ENCODE measurements around the gene ATP10A. TPM values are rescaled to one million over a fixed set of nuclear protein-coding genes. Genes with fewer than 3 reads are reported as not detected.

ATP10A gene
- total RNA-seq, 1 experiment from 2014 or later = 3.9 TPM

GRCh38 chr15:25633862-25634261 is 229.3 kb downstream of the ATP10A start:
- Histone ChIP-seq H3K4me2 (ENCODE audit: insufficient read depth, insufficient read length, low read length) (no peak overlapping the region), H4K20me1 (ENCODE audit: control insufficient read depth, insufficient read depth, insufficient read length) (no peaks in the 10 kb centered on the region), H2BK12ac (ENCODE audit: insufficient read length, low read depth, low read length) (no peak overlapping the region), H2BK120ac (ENCODE audit: low read depth, low read length, poor library complexity, severe bottlenecking) (no peak overlapping the region), H4K8ac (replicated peaks; ENCODE audit: insufficient read length, low read depth, low read length) (no peak overlapping the region), H3K79me2 (ENCODE audit: insufficient read depth, low read length) (no peaks in the 10 kb centered on the region), H3K4ac (ENCODE audit: low read depth, low read length) (no peak overlapping the region), H3K23ac (ENCODE audit: insufficient read length, low read depth, low read length) (no peak overlapping the region), H3K14ac (ENCODE audit: insufficient read depth, low read length) (no peak overlapping the region), H3K23me2 (ENCODE audit: insufficient read length, low read depth, low read length, poor library complexity, severe bottlenecking) (no peaks in the 10 kb centered on the region), H3K79me1 (ENCODE audit: insufficient read depth, low read depth, low read length, poor library complexity, severe bottlenecking) (no peaks in the 10 kb centered on the region), H2BK5ac (ENCODE audit: insufficient read length, low read length) (no peak overlapping the region), H3K27me3 (ENCODE audit: insufficient read depth, low read length) (peaks cover 7% of the 10 kb centered on the region; the same call in 1 of the 2 replicates), H4K91ac (ENCODE audit: insufficient read length, low read depth, low read length) (no peak overlapping the region), H3K18ac (ENCODE audit: insufficient read length, low read depth, low read length) (no peak overlapping the region), H4K5ac (ENCODE audit: insufficient read length, low read depth, low read length) (no peak overlapping the region), H3K56ac (ENCODE audit: insufficient read length, low read depth, low read length) (no peak overlapping the region), H2BK20ac (ENCODE audit: low read depth, low read length, poor library complexity, severe bottlenecking) (no peak overlapping the region), H2BK15ac (ENCODE audit: low read depth, low read length) (no peak overlapping the region), H3K9ac (ENCODE audit: extremely low read depth, insufficient read length, low read length) (no peak overlapping the region), H3T11ph (ENCODE audit: low read length) (no peak overlapping the region), H2AK5ac (ENCODE audit: insufficient read length, low read length) (no peak overlapping the region), H3K4me1 (ENCODE audit: insufficient read depth, low read length) (no peaks in the 10 kb centered on the region; the same call in 1 of the 2 replicates), H2AFZ (ENCODE audit: low read length) (no peak overlapping the region), H3K9me3 (ENCODE audit: control insufficient read depth, low read depth, low read length) (no peaks in the 10 kb centered on the region), H3K27ac (ENCODE audit: insufficient read length, low read depth, low read length) (no peak overlapping the region)
- no peak for TF ChIP-seq CTCF (conservative IDR thresholded peaks at IDR 0.05)
- Mint-ChIP-seq H3K4me1 (peaks cover 18 to 19% of the 10 kb centered on the region in 2 experiments), H3K27me3 (ENCODE audit: low read depth) (peaks cover 85% of the 10 kb centered on the region), H3K27ac (no peak overlapping the region; a peak in 1 of 7 replicates), H3K36me3 (ENCODE audit: insufficient read depth in 1 of 3, low read depth in 3 of 3) (no peaks in the 10 kb centered on the region), H3K9me3 (no peaks in the 10 kb centered on the region; a peak in 1 of 5 replicates), H3K4me3 (no peak overlapping the region)
- no peak for DNase-seq
- no CpG with 5 or more reads among the region's 3 CpGs for WGBS (ENCODE audit: extremely low coverage, insufficient read length, low lambda C conversion rate)
